Prostate gland (tissue), 2 donors: ENCODE results near the gene ABLIM3. TPM values are rescaled to one million over a fixed set of nuclear protein-coding genes. Genes with fewer than 3 reads are reported as not detected.

Experiments used
- DNase-seq: peaks from one replicate; pipeline ENCODE4 v3.0.0-alpha.2; 2019; ENCODE audit warnings: low spot score
- H3K27ac ChIP-seq, 2 donors: fragments of 200-600 bp; sonication (generic); 2 replicates each; pipeline ENCODE4 v1.5.1; 2017 to 2019
- H3K27me3 ChIP-seq: fragments of 200-600 bp; sonication (generic); replicated peaks from 2 replicates; pipeline ENCODE4 v1.5.1; 2019; ENCODE audit not compliant: insufficient read depth
- H3K36me3 ChIP-seq, 2 donors: fragments of 200-600 bp; sonication (generic); 1 replicate in 1 of 2; 2 replicates in 1 of 2; pipeline versions ENCODE4 v1.5.1 to v1.8.1; 2017 to 2019
- H3K4me1 ChIP-seq: fragments of 200-600 bp; sonication (generic); replicated peaks from 2 replicates; pipeline ENCODE4 v1.5.1; 2019
- H3K4me3 ChIP-seq, 2 donors: fragments of 200-600 bp; sonication (generic); 2 replicates each; pipeline ENCODE4 v1.5.1; 2017 to 2019
- H3K9me3 ChIP-seq: fragments of 200-600 bp; sonication (generic); 2 replicates; pipeline ENCODE4 v1.5.1; 2017
- CTCF ChIP-seq, 4 experiments: fragments of 200-600 bp in 2 of 4; fragments of 450-650 bp in 2 of 4; sonication (generic) in 2 of 4; IDR thresholded peaks; 1 replicate in 3 of 4; 2 replicates in 1 of 4; pipeline ENCODE4 v1.5.1; 2016 to 2019; ENCODE audit warnings: antibody characterized with exemption in 4 of 4, mild to moderate bottlenecking in 2 of 4, moderate library complexity in 2 of 4
- POLR2A ChIP-seq: fragments of 450-650 bp; IDR thresholded peaks from one replicate; pipeline ENCODE4 v1.6.1; 2016; ENCODE audit warnings: antibody characterized with exemption, mild to moderate bottlenecking
- POLR2AphosphoS5 ChIP-seq: sonication (generic); formaldehyde crosslinking; IDR thresholded peaks from one replicate; pipeline ENCODE4 v1.6.1; 2017; ENCODE audit warnings: antibody characterized with exemption
- WGBS: methylation state at CpG from one replicate; pipeline ENCODE4 v1.1.5; 2018; 5-methylcytosine and 5-hydroxymethylcytosine counted together
- intact Hi-C: fragments of 100-400 bp; cut with DNase I; formaldehyde crosslinking; loops from one replicate; pipeline ENCODE4 v1.14.2; 2022
- total RNA-seq, 2 donors: library from RNA; depleted of rRNA; stranded (reverse); fragments of >200 nt; gene quantifications; one replicate each; pipeline ENCODE4 v1.1.0, GENCODE V29; 2016

Gene ABLIM3
- total RNA-seq, 2 donors from 2014 or later: 9.0 to 11.7 TPM

- DNase-seq: no peak
- Histone ChIP-seq H3K9me3 (no peaks in the 10 kb centered on the region), H3K27me3 (no peaks in the 10 kb centered on the region), H3K27ac (no peak overlapping the region), H3K36me3 (no peaks in the 10 kb centered on the region), H3K4me1 (no peaks in the 10 kb centered on the region), H3K4me3 (no peak overlapping the region)
- 92% methylated on average over 1 of the region's 1 CpG for WGBS
- intact Hi-C loops: no loop called here
- TF ChIP-seq POLR2AphosphoS5 (no peak), POLR2A (no peak), CTCF (IDR thresholded peaks at IDR 0.05) (no peak)
Measured at GRCh38 chr5:149117970-149118369, 23.3 kb upstream of the ABLIM3 start.

GRCh38 chr5:149118463-149118862 is 22.8 kb upstream of the ABLIM3 start:
- H3K9me3 ChIP-seq: no peaks in the 10 kb centered on the region
- no peaks in the 10 kb centered on the region for H3K36me3 ChIP-seq
- no peaks in the 10 kb centered on the region for H3K27me3 ChIP-seq
- intact Hi-C loops: no loop called here
- DNase-seq: no peak
- no peak overlapping the region for H3K4me3 ChIP-seq
- no peaks in the 10 kb centered on the region for H3K4me1 ChIP-seq
- TF ChIP-seq POLR2AphosphoS5 (no peak), POLR2A (no peak), CTCF (IDR thresholded peaks at IDR 0.05) (no peak)
- no peak overlapping the region for H3K27ac ChIP-seq

GRCh38 chr5:149121145-149121544 is 20.1 kb upstream of the ABLIM3 start:
- intact Hi-C loops: no loop called here
- H3K27ac ChIP-seq: no peak overlapping the region
- no peak for DNase-seq
- no peaks in the 10 kb centered on the region for H3K4me1 ChIP-seq
- H3K36me3 ChIP-seq: no peaks in the 10 kb centered on the region
- no peak overlapping the region for H3K4me3 ChIP-seq
- no peak for TF ChIP-seq POLR2AphosphoS5
- no peak for TF ChIP-seq CTCF (IDR thresholded peaks at IDR 0.05)
- TF ChIP-seq POLR2A: no peak
- 83% methylated on average over 2 of the region's 2 CpGs for WGBS
- no peaks in the 10 kb centered on the region for H3K9me3 ChIP-seq
- H3K27me3 ChIP-seq: no peaks in the 10 kb centered on the region

- peaks cover under 1% of the 10 kb centered on the region for H3K4me1 ChIP-seq
- no peaks in the 10 kb centered on the region for H3K36me3 ChIP-seq
- intact Hi-C loops: no loop called here
- no peaks in the 10 kb centered on the region for H3K27me3 ChIP-seq
- H3K9me3 ChIP-seq: no peaks in the 10 kb centered on the region
- 63% methylated on average over 9 of the region's 9 CpGs for WGBS
- DNase-seq: no peak
- H3K4me3 ChIP-seq: no peak overlapping the region
- H3K27ac ChIP-seq: no peak overlapping the region
- TF ChIP-seq POLR2A (no peak), CTCF (IDR thresholded peaks at IDR 0.05) (no peak), POLR2AphosphoS5 (no peak)
Measured at GRCh38 chr5:149123211-149123610, 18.1 kb upstream of the ABLIM3 start.

- Histone ChIP-seq H3K27ac (peak overlapping the region; percentile 35 to 56), H3K36me3 (no peaks in the 10 kb centered on the region), H3K4me3 (peak overlapping the region in 1 of 2 donors; percentile 10), H3K9me3 (no peaks in the 10 kb centered on the region), H3K27me3 (no peaks in the 10 kb centered on the region), H3K4me1 (peaks cover 8% of the 10 kb centered on the region)
- peak; percentile 64 for DNase-seq
- intact Hi-C loops: no loop called here
- TF ChIP-seq POLR2A (no peak), POLR2AphosphoS5 (peak; percentile 30), CTCF (IDR thresholded peaks at IDR 0.05) (peak in 1 of 4 experiments; percentile 35)
- WGBS: 25% methylated on average over 12 of the region's 12 CpGs
Measured at GRCh38 chr5:149125386-149125891, 15.9 kb upstream of the ABLIM3 start.
